Tibial nerve (tissue), 4 donors: ENCODE measurements around the gene FAM83B.

Experiments
- EP300 ChIP-seq, 2 donors: sonication (generic); formaldehyde crosslinking; IDR thresholded peaks; one replicate each; pipeline ENCODE4 v1.6.1; 2017; ENCODE audit warnings: antibody characterized with exemption in 2 of 2, mild to moderate bottlenecking in 1 of 2
- POLR2A ChIP-seq, 2 donors: fragments of 450-650 bp; IDR thresholded peaks; one replicate each; pipeline ENCODE4 v1.6.1; 2017; ENCODE audit warnings: antibody characterized with exemption in 2 of 2, mild to moderate bottlenecking in 2 of 2, moderate library complexity in 2 of 2
- TF ChIP-seq, protein P1 (sequence below), 5 experiments: fragments of 200-600 bp in 3 of 5; fragments of 450-650 bp in 2 of 5; sonication (generic) in 3 of 5; IDR thresholded peaks; one replicate each; pipeline ENCODE4 v1.5.1; 2016 to 2019; ENCODE audit warnings: antibody characterized with exemption in 5 of 5, mild to moderate bottlenecking in 3 of 5, moderate library complexity in 2 of 5

GRCh38 chr6:54988576-54988975, 142.0 kb downstream of the FAM83B start:
- TF ChIP-seq, protein P1, sequence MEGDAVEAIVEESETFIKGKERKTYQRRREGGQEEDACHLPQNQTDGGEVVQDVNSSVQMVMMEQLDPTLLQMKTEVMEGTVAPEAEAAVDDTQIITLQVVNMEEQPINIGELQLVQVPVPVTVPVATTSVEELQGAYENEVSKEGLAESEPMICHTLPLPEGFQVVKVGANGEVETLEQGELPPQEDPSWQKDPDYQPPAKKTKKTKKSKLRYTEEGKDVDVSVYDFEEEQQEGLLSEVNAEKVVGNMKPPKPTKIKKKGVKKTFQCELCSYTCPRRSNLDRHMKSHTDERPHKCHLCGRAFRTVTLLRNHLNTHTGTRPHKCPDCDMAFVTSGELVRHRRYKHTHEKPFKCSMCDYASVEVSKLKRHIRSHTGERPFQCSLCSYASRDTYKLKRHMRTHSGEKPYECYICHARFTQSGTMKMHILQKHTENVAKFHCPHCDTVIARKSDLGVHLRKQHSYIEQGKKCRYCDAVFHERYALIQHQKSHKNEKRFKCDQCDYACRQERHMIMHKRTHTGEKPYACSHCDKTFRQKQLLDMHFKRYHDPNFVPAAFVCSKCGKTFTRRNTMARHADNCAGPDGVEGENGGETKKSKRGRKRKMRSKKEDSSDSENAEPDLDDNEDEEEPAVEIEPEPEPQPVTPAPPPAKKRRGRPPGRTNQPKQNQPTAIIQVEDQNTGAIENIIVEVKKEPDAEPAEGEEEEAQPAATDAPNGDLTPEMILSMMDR (IDR thresholded peaks at IDR 0.05): no peak
- TF ChIP-seq POLR2A (IDR thresholded peaks at IDR 0.05) (no peak), EP300 (IDR thresholded peaks at IDR 0.05) (no peak)
